Suprapubic skin (tissue), 4 donors: ENCODE measurements around the gene SLFN12L.

Experiments
- CTCF ChIP-seq, 2 donors: fragments of 200-600 bp in 1 of 2; fragments of 450-650 bp in 1 of 2; sonication (generic) in 1 of 2; IDR thresholded peaks; one replicate each; pipeline ENCODE4 v1.5.1; 2016 to 2019; ENCODE audit warnings: antibody characterized with exemption in 2 of 2, mild to moderate bottlenecking in 1 of 2, moderate library complexity in 1 of 2
- EP300 ChIP-seq: sonication (generic); formaldehyde crosslinking; IDR thresholded peaks from one replicate; pipeline ENCODE4 v1.6.1; 2017; ENCODE audit warnings: antibody characterized with exemption
- POLR2A ChIP-seq, 2 donors: fragments of 450-650 bp; IDR thresholded peaks; one replicate each; pipeline ENCODE4 v1.6.1; 2017; ENCODE audit warnings: antibody characterized with exemption in 2 of 2, mild to moderate bottlenecking in 2 of 2, moderate library complexity in 2 of 2
- POLR2AphosphoS5 ChIP-seq, 3 donors: sonication (generic); formaldehyde crosslinking; IDR thresholded peaks; one replicate each; pipeline ENCODE4 v1.6.1; 2017; ENCODE audit warnings: antibody characterized with exemption in 3 of 3

- no peak for TF ChIP-seq POLR2AphosphoS5 (IDR thresholded peaks at IDR 0.05)
- TF ChIP-seq CTCF (IDR thresholded peaks at IDR 0.05), result no peak
- no peak for TF ChIP-seq POLR2A (IDR thresholded peaks at IDR 0.05)
- no peak for TF ChIP-seq EP300
Measured at GRCh38 chr17:35510052-35510451, 27.4 kb downstream of the SLFN12L start.
